Endothelial cell of umbilical vein (primary cell): ENCODE measurements around the gene GLIS2. TPM values are rescaled to one million over a fixed set of nuclear protein-coding genes. Genes with fewer than 3 reads are reported as not detected.

Experiments
- BruUV-seq: library from RNA; stranded (reverse); fragments of 400-500 nt; replicated peaks from 2 replicates; lab custom pipeline; 2021; lab: Mats Ljungman, UMichigan
- CTCF ChIA-PET: fragments of 300-600, 350-600 bp; sonication (Branson Sonifier 250); formaldehyde crosslinking; loops from one replicate; lab custom pipeline; 2021; ENCODE audit warnings: antibody characterized with exemption, inconsistent platforms; lab: Charles Lee
- POLR2A ChIA-PET: fragments of 300-600, 350-600 bp; sonication (Branson Sonifier 250); formaldehyde crosslinking; loops from one replicate; lab custom pipeline; 2021; ENCODE audit warnings: antibody characterized with exemption, inconsistent platforms; lab: Charles Lee
- DNase-seq: peaks from one replicate; pipeline ENCODE4 v3.0.0-alpha.2; 2011; ENCODE audit warnings: low read depth, low spot score
- FAIRE-seq: peaks from 2 replicates; lab custom pipeline; 2011; peaks lifted over from hg19 to GRCh38; lab: Jason Lieb, UNC
- H2AFZ ChIP-seq: 2 replicates; pipeline ENCODE4 v1.6.0; 2012; ENCODE audit warnings: low read depth, low read length, control low read depth, inconsistent platforms
- H3K27ac ChIP-seq: 2 replicates; pipeline ENCODE4 v1.5.1; 2011; ENCODE audit warnings: low read depth, mild to moderate bottlenecking, control low read depth, low read length, moderate library complexity; ENCODE audit not compliant: insufficient read depth
- H3K27me3 ChIP-seq, 2 experiments: 2 replicates each; pipeline versions ENCODE4 v1.6.0 to v1.6.1; 2011; ENCODE audit warnings: low read length in 2 of 2, mixed read lengths in 1 of 2; ENCODE audit not compliant: control insufficient read depth in 2 of 2, insufficient read depth in 2 of 2
- H3K36me3 ChIP-seq, 2 experiments: 2 replicates in 1 of 2; 3 replicates in 1 of 2; pipeline ENCODE4 v1.5.1; 2011; ENCODE audit warnings: low read length in 2 of 2, mild to moderate bottlenecking in 1 of 2, moderate library complexity in 1 of 2; ENCODE audit not compliant: control insufficient read depth in 2 of 2, insufficient read depth in 2 of 2; ENCODE audit errors: extremely low read depth in 1 of 2
- H3K4me1 ChIP-seq: 3 replicates; pipeline ENCODE4 v1.5.1; 2011; ENCODE audit warnings: mild to moderate bottlenecking, low read length; ENCODE audit not compliant: control insufficient read depth, insufficient read depth; ENCODE audit errors: extremely low read depth
- H3K4me2 ChIP-seq: 2 replicates; pipeline ENCODE4 v1.6.1; 2011; ENCODE audit warnings: low read length, control low read depth, mixed read lengths; ENCODE audit not compliant: insufficient read depth
- H3K4me3 ChIP-seq, 3 experiments: fragments of 200-600 bp in 1 of 3; sonication (generic), shearing (Covaris generic) in 1 of 3; replicated peaks in 1 of 3; 2 replicates each; pipeline ENCODE4 v1.5.1; 2011 to 2016; ENCODE audit warnings: control low read depth in 3 of 3, low read length in 3 of 3, mild to moderate bottlenecking in 2 of 3, inconsistent platforms in 1 of 3, low read depth in 1 of 3, moderate library complexity in 1 of 3; ENCODE audit not compliant: insufficient read depth in 1 of 3
- H3K79me2 ChIP-seq: 2 replicates; pipeline ENCODE4 v1.6.0; 2012; ENCODE audit warnings: low read length, inconsistent platforms; ENCODE audit not compliant: control insufficient read depth, insufficient read depth
- H3K9ac ChIP-seq: replicated peaks from 2 replicates; pipeline ENCODE3; 2011; ENCODE audit warnings: low read length, control low read depth; ENCODE audit not compliant: insufficient read depth; ENCODE audit errors: extremely low read depth
- H3K9me1 ChIP-seq: replicated peaks from 3 replicates; pipeline ENCODE4 v1.6.0; 2011; ENCODE audit warnings: mild to moderate bottlenecking, low read length; ENCODE audit not compliant: control insufficient read depth, insufficient read depth; ENCODE audit errors: extremely low read depth
- H3K9me3 ChIP-seq: replicated peaks from 2 replicates; pipeline ENCODE4 v1.5.1; 2012; ENCODE audit warnings: low read length, inconsistent platforms; ENCODE audit not compliant: control insufficient read depth, insufficient read depth
- H4K20me1 ChIP-seq: replicated peaks from 2 replicates; pipeline ENCODE3; 2011; ENCODE audit warnings: mild to moderate bottlenecking, low read length; ENCODE audit not compliant: control insufficient read depth, insufficient read depth; ENCODE audit errors: extremely low read depth
- CTCF ChIP-seq, 2 donors: IDR thresholded peaks; 1 replicate in 1 of 2; 2 replicates in 1 of 2; pipeline ENCODE4 v1.5.1; 2011; ENCODE audit warnings: low read length in 2 of 2, mild to moderate bottlenecking in 2 of 2, moderate library complexity in 2 of 2, control low read depth in 1 of 2, inconsistent platforms in 1 of 2, low read depth in 1 of 2; ENCODE audit not compliant: insufficient read depth in 1 of 2; ENCODE audit errors: extremely low read depth in 1 of 2
- EZH2 ChIP-seq: IDR thresholded peaks from 2 replicates; pipeline ENCODE4 v1.6.1; 2012; ENCODE audit warnings: borderline replicate concordance, low read depth, mild to moderate bottlenecking, moderate library complexity, low read length, inconsistent platforms; ENCODE audit not compliant: severe bottlenecking
- FOS ChIP-seq: IDR thresholded peaks from 2 replicates; pipeline ENCODE4 v1.6.1; 2011; ENCODE audit warnings: mild to moderate bottlenecking, low read length, moderate library complexity, borderline replicate concordance; ENCODE audit not compliant: insufficient read depth
- GATA2 ChIP-seq: IDR thresholded peaks from 2 replicates; pipeline ENCODE4 v1.7.0; 2011; ENCODE audit warnings: low read depth, mild to moderate bottlenecking, moderate library complexity, mixed read lengths, low read length; ENCODE audit not compliant: insufficient read length, insufficient read depth
- JUN ChIP-seq: IDR thresholded peaks from 2 replicates; pipeline ENCODE4 v1.6.1; 2011; ENCODE audit warnings: borderline replicate concordance, low read depth; ENCODE audit not compliant: insufficient read length, insufficient read depth
- MYC ChIP-seq: IDR thresholded peaks from one replicate; pipeline ENCODE4 v1.6.1; 2011; ENCODE audit warnings: mild to moderate bottlenecking, low read depth, low read length
- POLR2A ChIP-seq: IDR thresholded peaks from 2 replicates; pipeline ENCODE4 v1.6.1; 2012; ENCODE audit warnings: low read depth, mild to moderate bottlenecking, control low read depth, low read length
- POLR2AphosphoS5 ChIP-seq: IDR thresholded peaks from 2 replicates; pipeline ENCODE4 v1.6.1; 2012; ENCODE audit warnings: low read depth, mild to moderate bottlenecking, control low read depth, low read length, moderate library complexity; ENCODE audit not compliant: insufficient read depth
- dilution Hi-C: fragments of 300-500 bp; cut with MboI; formaldehyde crosslinking; loops from one replicate; pipeline ENCODE4 v1.15.0; 2019; ENCODE audit warnings: low sequenced_read_pairs; ENCODE audit not compliant: extremely low pct_ligation_motif_present
- intact Hi-C: fragments of 100-400 bp; cut with micrococcal nuclease; formaldehyde crosslinking; loops from one replicate; pipeline ENCODE4 v1.10.0; 2022
- polyA plus RNA-seq, 4 experiments: library from polyadenylated mRNA; depleted of rRNA in 3 of 4; stranded (reverse) in 3 of 4; unstranded in 1 of 4; fragments of >200 nt; gene quantifications; 2 replicates each; pipeline versions ENCODE4 v1.2.1 to v1.2.3, GENCODE V29; 2011 to 2012; ENCODE audit warnings: missing spikeins in 1 of 4
- total RNA-seq: library from RNA; stranded (reverse); gene quantifications from 2 replicates; pipeline ENCODE4 v1.2.3, GENCODE V29; 2021
- TF ChIP-seq, protein P1 (sequence below): IDR thresholded peaks from 2 replicates; pipeline ENCODE4 v1.6.1; 2011; ENCODE audit not compliant: insufficient read depth, insufficient read length

The GLIS2 gene
- total and polyA plus RNA-seq, 2 donors (not counting 3 experiments of a cell fraction or from before 2014, with no cell fraction given), result 4.6 to 10.1 TPM

DNA sequence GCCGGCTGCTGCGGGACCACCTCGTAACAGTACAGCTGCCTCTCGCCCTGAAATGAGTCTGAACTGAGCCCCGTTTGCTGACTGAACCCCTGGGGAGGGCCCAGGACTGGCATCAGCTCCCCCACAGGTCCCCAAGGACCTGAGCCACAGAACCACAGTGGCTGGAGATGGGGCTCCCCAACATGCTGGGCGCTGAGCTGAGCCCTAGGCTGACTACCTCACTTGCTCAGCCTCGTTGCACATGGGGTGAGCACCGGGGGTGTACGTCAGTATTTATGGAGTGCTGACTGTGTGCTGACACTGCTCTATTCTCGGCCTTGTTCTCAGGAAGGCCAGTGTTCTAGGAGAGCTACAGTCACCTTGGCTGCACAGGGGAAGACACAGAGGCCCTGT is 49.1 kb downstream of the GLIS2 start:
- Histone ChIP-seq H4K20me1 (no peaks in the 10 kb centered on the region), H3K4me1 (no peaks in the 10 kb centered on the region), H3K4me2 (no peak overlapping the region), H3K79me2 (no peaks in the 10 kb centered on the region), H3K4me3 (no peak overlapping the region), H3K27ac (no peak overlapping the region), H3K9ac (no peak overlapping the region), H3K9me1 (no peaks in the 10 kb centered on the region), H3K9me3 (no peaks in the 10 kb centered on the region), H2AFZ (no peak overlapping the region), H3K36me3 (peaks cover 0 to 21% of the 10 kb centered on the region in 2 experiments), H3K27me3 (no peaks in the 10 kb centered on the region)
- no TSS peak for BruUV-seq
- ChIA-PET POLR2A (no interaction called here), CTCF (interaction anchor here (1.2 kb wide), 1 partner anchor 38 kb away, joined by 3 read pairs; no protein-coding TSS in a partner anchor)
- TF ChIP-seq POLR2A (no peak), CTCF (IDR thresholded peaks at IDR 0.05; ENCODE audit: extremely low read depth in 1 of 2, insufficient read depth in 1 of 2, low read depth in 1 of 2, low read length in 2 of 2) (no peak), POLR2AphosphoS5 (no peak), MYC (no peak), JUN (no peak), FOS (no peak), GATA2 (no peak), EZH2 (no peak)
- TF ChIP-seq, protein P1, sequence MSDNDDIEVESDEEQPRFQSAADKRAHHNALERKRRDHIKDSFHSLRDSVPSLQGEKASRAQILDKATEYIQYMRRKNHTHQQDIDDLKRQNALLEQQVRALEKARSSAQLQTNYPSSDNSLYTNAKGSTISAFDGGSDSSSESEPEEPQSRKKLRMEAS, result no peak
- FAIRE-seq, result no peak
- intact Hi-C loops (no loop called here), dilution Hi-C loops (no loop called here)
- DNase-seq, result no peak
